DMS53 treated with DMSO at 0.1 percent for 48 hours (cell line): ENCODE results near the gene RRAS.
"Not testable (repeated sequence)": the region's sequence is repeated elsewhere in the genome, so short reads cannot be mapped to it uniquely, and the experiment has no call there.

Source experiments
- DNase-seq: peaks from one replicate; lab custom pipeline; 2025; ENCODE audit not compliant: unreplicated experiment; lab: John Stamatoyannopoulos, UW

RRAS gene

DNA sequence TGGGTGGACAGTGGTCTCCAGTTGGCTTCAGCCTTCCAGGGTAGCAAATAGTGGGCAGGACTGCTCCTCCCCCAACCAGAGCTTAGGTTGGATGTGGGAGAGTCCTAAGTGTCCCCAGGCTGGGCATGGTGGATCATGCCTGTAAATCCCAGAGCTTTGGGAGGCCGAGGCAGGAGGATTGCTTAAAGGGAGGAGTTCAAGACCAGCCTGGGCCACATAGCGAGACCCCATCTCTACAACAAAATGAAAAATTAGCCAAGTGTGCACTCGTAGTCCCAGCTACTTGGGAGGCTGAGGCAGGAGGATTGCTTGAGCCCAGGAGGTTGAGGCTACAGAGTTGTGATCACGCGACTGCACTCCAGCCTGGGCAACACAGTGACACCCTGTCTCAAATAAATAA lies 7.4 kb downstream of the RRAS start:
- DNase-seq = no peak

DNA sequence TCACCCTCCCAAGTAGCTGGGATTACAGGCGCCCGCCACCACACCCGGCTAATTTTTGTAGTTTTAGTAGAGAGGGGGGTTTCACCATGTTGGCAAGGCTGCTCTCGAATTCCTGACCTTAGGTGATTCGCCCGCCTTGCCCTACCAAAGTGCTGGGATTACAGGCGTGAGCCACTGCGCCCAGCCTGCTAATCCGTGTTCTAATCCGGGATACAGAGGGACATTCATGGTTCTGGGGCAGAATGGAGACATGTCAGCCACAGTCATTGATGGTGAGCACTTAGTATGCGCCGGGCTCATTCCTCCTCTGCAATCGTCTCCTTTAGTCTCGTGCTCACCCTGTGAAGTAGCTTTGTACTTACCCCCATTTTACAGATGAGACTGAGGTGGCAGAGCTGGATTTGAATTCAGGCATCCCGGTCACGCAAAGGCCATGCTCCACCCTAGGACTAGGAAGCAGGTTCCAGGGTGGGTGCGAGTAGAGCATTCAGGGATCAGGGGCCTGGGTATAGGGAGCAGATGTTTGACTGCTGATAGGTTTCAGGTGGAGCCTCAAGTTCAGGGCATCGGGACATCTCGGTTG lies 8.2 kb downstream of the RRAS start:
- no peak for DNase-seq

GRCh38 chr19:49631014-49631588 lies 8.8 kb downstream of the RRAS start:
- DNase-seq = no peak

DNA sequence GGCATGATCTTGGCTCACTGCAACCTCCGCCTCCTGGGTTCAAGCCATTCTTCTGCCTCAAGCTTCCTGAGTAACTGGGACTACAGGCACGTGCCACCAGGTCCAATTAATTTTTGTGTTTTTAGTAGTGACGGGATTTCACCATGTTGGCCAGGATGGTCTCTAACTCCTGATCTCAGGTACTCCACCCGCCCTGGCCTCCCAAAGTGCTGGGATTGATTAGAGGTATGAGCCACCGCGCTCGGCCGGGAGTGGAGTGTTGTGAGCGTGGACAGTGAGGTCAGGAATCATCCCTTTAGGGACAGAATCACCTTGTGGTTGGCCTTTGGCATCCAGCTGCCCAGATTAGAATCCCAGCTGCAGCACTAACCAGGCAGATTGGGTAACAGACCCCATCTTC lies 10.3 kb downstream of the RRAS start:
- no peak for DNase-seq

DNA sequence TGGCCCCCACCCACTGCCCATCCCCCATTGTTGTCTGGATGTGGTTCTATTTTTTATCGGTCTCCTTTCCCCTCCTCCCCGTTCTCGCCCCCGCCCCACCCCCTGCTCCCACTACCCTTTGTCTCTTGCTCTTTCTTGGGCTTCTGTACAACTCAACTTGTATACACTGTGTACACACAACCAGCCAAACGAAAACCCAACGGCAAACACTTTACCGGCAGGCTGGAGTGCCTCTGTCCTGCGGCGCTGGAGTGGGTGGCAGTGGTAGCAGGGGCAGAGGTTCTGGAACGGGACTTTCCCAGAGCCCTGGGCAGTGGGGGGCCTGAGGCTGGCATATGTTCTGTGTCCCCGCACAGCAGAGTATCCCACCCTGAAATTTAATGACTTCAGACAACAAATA lies 13.7 kb downstream of the RRAS start:
- DNase-seq = no peak

DNA sequence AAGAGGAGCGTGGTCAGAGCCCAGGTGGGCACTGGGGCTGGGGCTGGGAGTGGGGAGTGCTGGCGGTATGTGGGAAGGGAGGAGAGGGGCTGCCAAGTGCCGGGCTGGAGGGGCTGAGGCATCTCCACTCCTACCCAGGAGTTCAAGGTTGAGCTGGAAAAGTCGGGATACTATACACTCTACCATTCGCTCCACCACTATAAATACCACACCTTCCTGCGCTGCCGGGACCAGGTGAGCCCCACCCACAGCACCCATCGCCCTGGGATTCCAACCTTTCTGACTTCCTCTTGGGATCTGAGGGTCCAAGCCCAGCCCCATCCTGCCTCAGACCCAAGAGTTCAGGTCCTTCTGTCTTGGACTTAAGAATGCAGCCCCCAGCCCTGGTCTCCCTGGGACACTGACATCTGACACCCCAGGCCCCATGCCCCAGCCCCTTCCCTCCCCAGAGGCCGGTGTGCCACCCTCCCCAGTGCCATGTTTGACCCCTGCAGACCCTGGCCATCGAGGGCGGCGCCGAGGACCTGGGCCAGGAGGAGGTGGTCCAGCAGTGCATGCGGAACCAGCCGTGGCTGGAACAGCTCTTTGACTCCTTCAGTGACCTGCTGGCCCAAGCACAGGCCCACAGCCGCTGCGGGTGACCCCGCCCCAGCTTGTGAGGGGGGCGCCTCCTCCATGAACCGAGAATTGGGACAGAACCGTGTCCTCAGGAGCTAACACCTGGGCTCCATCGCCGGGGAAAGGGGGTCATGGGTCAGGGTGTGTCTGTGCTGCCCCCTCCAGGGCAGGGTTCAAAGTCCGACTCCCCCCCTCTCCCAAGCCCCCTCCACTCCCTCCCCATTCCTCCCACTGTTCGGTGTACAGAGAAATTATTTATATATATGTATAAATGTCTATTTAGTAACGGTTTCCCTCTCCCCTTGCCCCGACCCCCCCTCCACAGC lies 14.7 kb downstream of the RRAS start:
- no peak for DNase-seq

DNA sequence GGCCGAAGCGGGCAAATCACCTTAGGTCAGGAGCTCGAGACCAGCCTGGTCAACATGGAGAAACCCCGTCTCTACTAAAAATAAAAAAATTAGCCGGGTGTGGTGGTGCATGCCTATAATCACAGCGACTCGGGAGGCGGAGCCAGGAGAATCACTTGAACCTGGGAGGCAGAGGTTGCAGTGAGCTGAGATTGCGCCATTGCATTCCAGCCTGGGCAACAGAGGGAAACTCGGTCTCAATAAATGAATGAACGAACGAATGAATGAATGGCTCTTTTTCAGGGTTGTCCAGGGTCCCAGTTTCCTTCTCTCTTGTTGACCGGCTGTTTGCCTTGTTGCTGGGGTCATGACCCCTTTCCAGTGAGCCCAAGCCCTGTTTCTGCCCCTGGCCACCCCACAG lies 22.1 kb downstream of the RRAS start:
- not testable (repeated sequence) for DNase-seq

- no peak for DNase-seq
Observed at GRCh38 chr19:49616945-49617344, 23.0 kb downstream of the RRAS start.

GRCh38 chr19:49616532-49616931 lies 23.4 kb downstream of the RRAS start:
- no peak for DNase-seq

GRCh38 chr19:49615861-49616260 lies 24.1 kb downstream of the RRAS start:
- DNase-seq = no peak

DNA sequence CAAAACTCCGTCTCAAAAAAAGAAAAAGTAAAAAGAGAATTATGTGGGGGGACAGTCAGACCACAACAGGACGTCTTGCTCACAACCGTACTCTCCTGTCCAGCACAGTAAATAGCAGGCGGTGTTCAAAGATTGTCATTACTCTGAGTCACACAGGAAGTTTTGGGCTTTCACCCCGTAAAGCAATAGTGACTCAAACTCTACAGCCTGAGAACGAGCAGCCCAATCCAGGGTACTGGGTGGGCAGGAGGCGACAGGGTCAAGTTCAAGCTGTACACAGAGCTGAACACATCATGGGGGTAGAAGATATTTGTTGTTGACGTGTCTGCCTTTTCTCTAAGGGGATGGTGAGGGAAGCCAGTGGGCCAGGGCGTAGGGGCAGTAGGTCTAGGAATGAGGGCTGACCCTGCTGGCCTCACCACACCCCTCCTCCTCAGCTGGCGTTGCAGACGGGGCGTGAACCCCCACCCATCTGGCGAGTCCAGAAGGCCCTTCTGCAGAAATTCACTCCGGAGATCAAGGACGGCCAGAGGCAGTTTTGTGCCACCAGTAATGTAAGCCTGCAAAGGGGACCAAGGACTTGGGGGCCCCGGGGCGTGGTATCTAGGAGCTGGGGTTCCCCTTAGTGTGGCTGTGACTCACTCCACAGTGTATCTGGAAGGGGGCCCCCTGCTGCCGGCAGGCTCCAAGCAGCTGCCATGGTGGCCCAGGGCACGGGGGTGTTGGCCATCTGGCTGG lies 25.7 kb downstream of the RRAS start:
- no peak for DNase-seq

DNA sequence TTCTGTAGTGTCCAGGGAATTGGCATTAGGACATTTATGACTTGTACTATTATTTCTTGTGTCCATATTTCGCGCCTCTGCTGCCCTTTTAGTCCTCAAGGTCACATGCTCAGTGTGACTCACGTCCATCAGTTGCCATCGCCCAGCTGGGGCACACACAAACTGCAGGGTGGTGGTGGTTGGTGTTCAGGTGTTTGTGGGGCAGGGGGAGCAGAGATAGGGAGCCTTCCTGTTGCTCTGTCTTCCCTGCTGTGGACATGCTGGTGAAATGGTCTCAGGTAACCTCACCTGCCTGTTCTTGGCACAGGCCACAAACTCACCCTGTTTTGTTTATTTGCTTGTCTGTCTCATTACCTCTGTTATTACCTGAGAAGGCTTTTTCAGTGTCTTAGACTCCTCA lies 26.6 kb downstream of the RRAS start:
- no peak for DNase-seq

- no peak for DNase-seq
Observed at GRCh38 chr19:49609499-49610092, 30.3 kb downstream of the RRAS start.

- no peak for DNase-seq
Observed at GRCh38 chr19:49605605-49606004, 34.3 kb downstream of the RRAS start.

DNA sequence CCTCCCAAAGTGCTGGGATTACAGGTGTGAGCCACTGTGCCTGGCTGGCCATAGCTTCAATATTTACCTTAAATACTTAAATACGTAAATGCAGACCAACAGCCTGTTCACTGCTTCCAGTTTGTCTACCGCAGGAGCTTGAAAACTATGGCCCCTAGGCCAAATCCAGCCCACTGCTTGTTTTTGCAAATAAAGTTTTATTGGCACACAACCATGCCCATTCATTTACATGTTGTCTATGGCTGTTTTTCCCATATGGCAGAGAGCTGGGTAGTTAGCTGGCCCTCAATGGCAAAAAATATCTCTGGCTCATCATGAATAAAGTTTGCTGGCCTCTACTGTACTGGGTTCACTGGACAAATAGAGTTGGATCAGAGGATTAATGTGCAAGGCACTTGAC lies 37.1 kb downstream of the RRAS start:
- no peak for DNase-seq

DNA sequence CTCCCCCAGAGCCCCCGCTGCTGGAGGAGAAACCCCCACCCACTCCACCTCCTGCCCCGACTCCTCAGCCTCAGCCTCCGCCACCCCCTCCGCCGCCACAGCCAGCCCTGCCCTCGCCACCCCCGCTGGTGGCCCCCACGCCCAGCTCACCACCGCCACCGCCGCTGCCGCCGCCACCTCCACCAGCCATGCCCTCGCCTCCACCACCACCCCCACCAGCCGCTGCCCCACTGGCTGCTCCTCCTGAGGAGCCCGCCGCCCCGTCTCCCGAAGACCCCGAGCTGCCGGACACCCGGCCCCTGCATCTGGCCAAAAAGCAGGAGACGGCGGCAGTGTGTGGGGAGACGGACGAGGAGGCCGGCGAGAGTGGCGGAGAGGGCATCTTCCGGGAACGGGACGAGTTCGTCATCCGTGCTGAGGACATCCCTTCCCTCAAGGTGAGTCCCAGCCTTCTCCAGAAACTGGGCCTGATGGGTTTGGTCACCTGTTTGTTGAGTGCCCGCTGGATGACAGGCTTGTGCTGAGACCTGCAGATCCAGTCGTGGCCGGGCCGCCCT lies 38.4 kb downstream of the RRAS start:
- DNase-seq = no peak

GRCh38 chr19:49599378-49600295 lies 40.3 kb downstream of the RRAS start:
- DNase-seq = no peak

GRCh38 chr19:49597703-49597974 lies 42.3 kb downstream of the RRAS start:
- DNase-seq = no peak

- no peak for DNase-seq
Observed at GRCh38 chr19:49596954-49597702, 42.8 kb downstream of the RRAS start.
